H1 (cell line): Measurements from ENCODE around the gene PCDHA11. TPM values are rescaled to one million over a fixed set of nuclear protein-coding genes. Genes with fewer than 3 reads are reported as not detected.

Experiments used
- CTCF ChIA-PET: fragments of 300-600 bp; sonication (Branson Sonifier 250); formaldehyde crosslinking; loops from one replicate; lab custom pipeline; 2021; ENCODE audit not compliant: partially characterized antibody; lab: Charles Lee
- POLR2A ChIA-PET: fragments of 300-600 bp; sonication (Branson Sonifier 250); formaldehyde crosslinking; loops from one replicate; lab custom pipeline; 2021; ENCODE audit warnings: inconsistent platforms; ENCODE audit not compliant: partially characterized antibody; lab: Charles Lee
- DNase-seq, 2 experiments: peaks; one replicate each; pipeline versions ENCODE4 v3.0.0 to v3.0.0-alpha.2; 2010 to 2022; ENCODE audit warnings: low spot score in 2 of 2, low read depth in 1 of 2, mixed read lengths in 1 of 2
- FAIRE-seq: peaks from 2 replicates; lab custom pipeline; 2011; peaks lifted over from hg19 to GRCh38; lab: Jason Lieb, UNC
- H2AFZ ChIP-seq: 2 replicates; pipeline ENCODE4 v1.8.1; 2012; ENCODE audit warnings: low read length, inconsistent platforms
- H2AK5ac ChIP-seq: 2 replicates; pipeline ENCODE4 v1.6.1; 2013; ENCODE audit warnings: low read depth, low read length
- H2BK120ac ChIP-seq: replicated peaks from 2 replicates; pipeline ENCODE3; 2013; ENCODE audit warnings: low read depth, low read length, inconsistent platforms
- H2BK12ac ChIP-seq: 2 replicates; pipeline ENCODE4 v1.6.1; 2013; ENCODE audit warnings: low read depth, low read length
- H2BK15ac ChIP-seq: 2 replicates; pipeline ENCODE4 v1.6.1; 2013; ENCODE audit warnings: low read length
- H2BK20ac ChIP-seq: 2 replicates; pipeline ENCODE4 v1.6.1; 2013; ENCODE audit warnings: low read length
- H2BK5ac ChIP-seq: 2 replicates; pipeline ENCODE4 v1.6.1; 2013; ENCODE audit warnings: low read depth, low read length
- H3K14ac ChIP-seq: 2 replicates; pipeline ENCODE4 v1.6.1; 2013; ENCODE audit warnings: inconsistent platforms; ENCODE audit not compliant: insufficient read length
- H3K18ac ChIP-seq: 2 replicates; pipeline ENCODE4 v1.6.1; 2013; ENCODE audit warnings: low read length; ENCODE audit errors: extremely low read depth
- H3K23ac ChIP-seq: 2 replicates; pipeline ENCODE4 v1.6.1; 2013; ENCODE audit warnings: inconsistent platforms; ENCODE audit not compliant: insufficient read length
- H3K23me2 ChIP-seq: 2 replicates; pipeline ENCODE4 v1.6.1; 2013; ENCODE audit warnings: low read depth, low read length
- H3K27ac ChIP-seq: 2 replicates; pipeline ENCODE4 v1.6.1; 2011; ENCODE audit warnings: low read depth, low read length, inconsistent platforms
- H3K27me3 ChIP-seq, 4 experiments: replicated peaks in 1 of 4; 1 replicate in 1 of 4; 2 replicates in 3 of 4; pipeline versions ENCODE4 v1.6.1 to v1.8.1; 2011 to 2013; ENCODE audit warnings: low read length in 3 of 4, mild to moderate bottlenecking in 3 of 4, inconsistent platforms in 2 of 4, mixed read lengths in 2 of 4, moderate library complexity in 1 of 4; ENCODE audit not compliant: control insufficient read depth in 3 of 4, insufficient read depth in 3 of 4; ENCODE audit errors: extremely low read depth in 1 of 4
- H3K36me3 ChIP-seq, 4 experiments: 2 replicates each; pipeline versions ENCODE4 v1.6.1 to v1.8.1; 2011 to 2013; ENCODE audit warnings: mild to moderate bottlenecking in 4 of 4, low read length in 3 of 4, moderate library complexity in 2 of 4, control low read depth in 1 of 4, inconsistent platforms in 1 of 4; ENCODE audit not compliant: insufficient read depth in 4 of 4, control insufficient read depth in 2 of 4
- H3K4ac ChIP-seq: replicated peaks from 2 replicates; pipeline ENCODE3; 2013; ENCODE audit warnings: low read length, low read depth, mixed read lengths, inconsistent platforms; ENCODE audit not compliant: insufficient read length
- H3K4me1 ChIP-seq, 4 experiments: replicated peaks in 1 of 4; 1 replicate in 1 of 4; 2 replicates in 3 of 4; pipeline versions ENCODE4 v1.6.1 to v1.8.1; 2011 to 2013; ENCODE audit warnings: low read length in 3 of 4, inconsistent platforms in 2 of 4, mixed read lengths in 1 of 4; ENCODE audit not compliant: insufficient read depth in 4 of 4, control insufficient read depth in 3 of 4
- H3K4me2 ChIP-seq, 2 experiments: 2 replicates each; pipeline versions ENCODE4 v1.6.1 to v1.8.1; 2011 to 2013; ENCODE audit warnings: low read depth in 2 of 2, low read length in 2 of 2, control low read depth in 1 of 2, inconsistent platforms in 1 of 2, mild to moderate bottlenecking in 1 of 2; ENCODE audit not compliant: insufficient read depth in 1 of 2
- H3K4me3 ChIP-seq, 4 experiments: fragments of 200-600, 300-600 bp in 1 of 4; sonication (generic), shearing (Covaris generic), sonication (Bioruptor Twin) in 1 of 4; 2 replicates each; pipeline versions ENCODE4 v1.5.1 to v1.8.1; 2011 to 2016; ENCODE audit warnings: low read length in 4 of 4, low read depth in 3 of 4, control low read depth in 2 of 4, inconsistent platforms in 2 of 4, mild to moderate bottlenecking in 2 of 4, mixed read lengths in 1 of 4, moderate library complexity in 1 of 4; ENCODE audit not compliant: insufficient read depth in 2 of 4; ENCODE audit errors: extremely low read depth in 1 of 4
- H3K56ac ChIP-seq: replicated peaks from 2 replicates; pipeline ENCODE3; 2013; ENCODE audit warnings: low read depth, mild to moderate bottlenecking, mixed read lengths, low read length, inconsistent platforms; ENCODE audit not compliant: insufficient read length
- H3K79me1 ChIP-seq: 2 replicates; pipeline ENCODE4 v1.6.1; 2013; ENCODE audit warnings: low read depth, low read length, control low read depth
- H3K79me2 ChIP-seq, 2 experiments: 2 replicates each; pipeline versions ENCODE4 v1.6.1 to v1.8.1; 2012 to 2013; ENCODE audit warnings: low read length in 2 of 2, mild to moderate bottlenecking in 2 of 2, inconsistent platforms in 1 of 2; ENCODE audit not compliant: insufficient read depth in 2 of 2, control insufficient read depth in 1 of 2
- H3K9ac ChIP-seq, 4 experiments: replicated peaks in 1 of 4; 1 replicate in 1 of 4; 2 replicates in 3 of 4; pipeline versions ENCODE4 v1.6.1 to v1.8.1; 2011 to 2013; ENCODE audit warnings: low read depth in 3 of 4, low read length in 3 of 4, control low read depth in 2 of 4, mild to moderate bottlenecking in 2 of 4, moderate library complexity in 2 of 4, inconsistent platforms in 1 of 4; ENCODE audit errors: extremely low read depth in 1 of 4
- H3K9me3 ChIP-seq, 2 experiments: 2 replicates each; pipeline versions ENCODE4 v1.6.1 to v1.8.1; 2012 to 2013; ENCODE audit warnings: mild to moderate bottlenecking in 2 of 2, moderate library complexity in 2 of 2, control low read depth in 1 of 2, inconsistent platforms in 1 of 2, low read depth in 1 of 2, low read length in 1 of 2, mixed read lengths in 1 of 2; ENCODE audit not compliant: insufficient read depth in 2 of 2
- H4K20me1 ChIP-seq, 2 experiments: replicated peaks in 1 of 2; 2 replicates each; pipeline versions ENCODE3 to v1.8.1; 2011 to 2013; ENCODE audit warnings: inconsistent platforms in 2 of 2, low read length in 2 of 2, mild to moderate bottlenecking in 1 of 2; ENCODE audit not compliant: insufficient read depth in 2 of 2, control insufficient read depth in 1 of 2
- H4K5ac ChIP-seq: 2 replicates; pipeline ENCODE4 v1.6.1; 2013; ENCODE audit warnings: low read length, low read depth, mixed read lengths, inconsistent platforms; ENCODE audit not compliant: insufficient read length
- H4K8ac ChIP-seq: 2 replicates; pipeline ENCODE4 v1.8.0; 2013; ENCODE audit warnings: mild to moderate bottlenecking, moderate library complexity, low read length, inconsistent platforms; ENCODE audit not compliant: insufficient read depth; ENCODE audit errors: extremely low read depth
- H4K91ac ChIP-seq: replicated peaks from 2 replicates; pipeline ENCODE3; 2013; ENCODE audit warnings: low read length, mixed read lengths, inconsistent platforms; ENCODE audit not compliant: insufficient read length
- CBX8 ChIP-seq: fragments of 300-800, 300-1000 bp; sonication (generic); IDR thresholded peaks from 2 replicates; pipeline ENCODE4 v1.7.1; 2016; ENCODE audit warnings: low read depth, low read length, borderline replicate concordance
- CHD1 ChIP-seq: IDR thresholded peaks from 2 replicates; pipeline ENCODE4 v1.6.1; 2012; ENCODE audit warnings: low read depth, low read length, improper control_type of control experiment
- CTCF ChIP-seq, 3 experiments: IDR thresholded peaks; 1 replicate in 2 of 3; 2 replicates in 1 of 3; pipeline versions ENCODE4 v1.5.1 to v1.6.1; 2011; ENCODE audit warnings: low read length in 3 of 3, mild to moderate bottlenecking in 3 of 3, inconsistent platforms in 2 of 3, low read depth in 1 of 3, moderate library complexity in 1 of 3; ENCODE audit not compliant: insufficient read depth in 1 of 3; ENCODE audit errors: control extremely low read depth in 1 of 3
- HDAC6 ChIP-seq: IDR thresholded peaks from one replicate; pipeline ENCODE4 v1.7.1; 2012; ENCODE audit warnings: low read depth, mild to moderate bottlenecking, inconsistent platforms, low read length, moderate library complexity
- KDM5A ChIP-seq: fragments of 200-600 bp; IDR thresholded peaks from 2 replicates; pipeline ENCODE4 v1.7.1; 2012; ENCODE audit warnings: mild to moderate bottlenecking, low read length, inconsistent platforms, mixed read lengths
- SRF ChIP-seq: IDR thresholded peaks from 2 replicates; pipeline ENCODE4 v1.6.1; 2011; ENCODE audit warnings: mild to moderate bottlenecking, low read depth, low read length, moderate library complexity
- TAF1 ChIP-seq: IDR thresholded peaks from 2 replicates; pipeline ENCODE4 v1.6.1; 2011; ENCODE audit warnings: mild to moderate bottlenecking, low read depth, low read length
- TBP ChIP-seq: IDR thresholded peaks from 2 replicates; pipeline ENCODE4 v1.6.1; 2011; ENCODE audit warnings: low read depth, low read length, improper control_type of control experiment
- WGBS, 2 experiments: shearing (Covaris generic) in 1 of 2; methylation state at CpG; one replicate each; pipeline versions ENCODE4 v1.1.6 to v1.1.7; 2013 to 2015; ENCODE audit warnings: low lambda C conversion rate in 2 of 2, mixed read lengths in 2 of 2, inconsistent platforms in 1 of 2, low coverage in 1 of 2, missing lambda C conversion rate in 1 of 2; ENCODE audit not compliant: insufficient replicate concordance in 2 of 2, insufficient coverage in 1 of 2, insufficient read length in 1 of 2; ENCODE audit errors: extremely low coverage in 1 of 2, missing lambda C conversion rate in 1 of 2; 5-methylcytosine and 5-hydroxymethylcytosine counted together
- polyA plus RNA-seq, 7 experiments: library from polyadenylated mRNA; depleted of rRNA in 3 of 7; stranded (reverse) in 5 of 7; unstranded in 2 of 7; fragments of >200 nt in 5 of 7; fragments of 200-250 nt in 2 of 7; gene quantifications; 1 replicate in 5 of 7; 2 replicates in 1 of 7; 4 replicates in 1 of 7; pipeline versions ENCODE4 v1.2.1 to v1.2.3, GENCODE V29; 2011 to 2013; ENCODE audit warnings: missing spikeins in 2 of 7, mixed read lengths in 2 of 7
- total RNA-seq: library from RNA; stranded (reverse); fragmentation: NEBNext Ultra II Directional; extraction: Animal tissue kit (Norgen Biotek cat#: 25700); gene quantifications from 2 replicates; pipeline ENCODE4 v1.2.1, GENCODE V29; 2021

The PCDHA11 gene
- total and polyA plus RNA-seq, 2 of the 8 experiments (the other 6 are each of a cell fraction or from before 2014, with no cell fraction given) = 4.7 to 6.6 TPM

- POLR2A ChIA-PET = interaction anchor here (0.7 to 3.6 kb wide), 8 partner anchors 19 to 177 kb away, joined by 3 to 32 read pairs (median 4); partner anchors contain the start of genes PCDHA10, PCDHA6, PCDHAC1 and PCDHAC2
- H3K9me3 ChIP-seq = peaks cover 0 to 9% of the 10 kb centered on the region in 2 experiments; a peak in 1 of 4 replicates
- 0 out of 2 replicates have a peak, but pooled peaks have one; percentile 31 for TF ChIP-seq TBP
- TF ChIP-seq CTCF (IDR thresholded peaks at IDR 0.05; ENCODE audit: control extremely low read depth in 1 of 3, insufficient read depth in 1 of 3, low read depth in 1 of 3, low read length in 3 of 3) = peak in 2 of 3 experiments; percentile 64 to 69; a peak in 3 of 4 replicates
- TF ChIP-seq TAF1 = 0 out of 2 replicates have a peak, but pooled peaks have one; percentile 25
- no peak for TF ChIP-seq HDAC6
- no peak for TF ChIP-seq CHD1
- no peak for TF ChIP-seq KDM5A
- TF ChIP-seq CBX8 = no peak
- TF ChIP-seq SRF = no peak
Observed at GRCh38 chr5:140875085-140876065, 6.6 kb downstream of the PCDHA11 start, which contains the start of gene PCDHA12. Gene PCDHA12 (plus strand): TSS chr5:140875308. CDS start chr5:140875473, 165 bp downstream.

More at GRCh38 chr5:140875085-140876065, 6.6 kb downstream of the PCDHA11 start, which contains the start of gene PCDHA12:
- H3K79me1 ChIP-seq = no peaks in the 10 kb centered on the region
- H2BK5ac ChIP-seq = no peak within 1 kb of the TSS
- no peak within 1 kb of the TSS for H3K27ac ChIP-seq
- no peaks in the 10 kb centered on the region; a peak in 2 of 7 replicates for H3K4me1 ChIP-seq
- no peak within 1 kb of the TSS for H3K56ac ChIP-seq
- H3K14ac ChIP-seq = no peak within 1 kb of the TSS
- H3K36me3 ChIP-seq = peaks cover 0 to 20% (median 0%) of the 10 kb centered on the region in 4 experiments; a peak in 3 of 8 replicates
- FAIRE-seq (peak; percentile 76), DNase-seq (no peak)
- H4K91ac ChIP-seq = no peak within 1 kb of the TSS
- no peak within 1 kb of the TSS for H4K5ac ChIP-seq
- no peak within 1 kb of the TSS for H3K4ac ChIP-seq
- peak within 1 kb of the TSS; percentile 26 to 33 for H3K4me2 ChIP-seq
- H3K23me2 ChIP-seq = no peaks in the 10 kb centered on the region
- 24% methylated on average over 45 of the region's 47 CpGs; no CpG with 5 or more reads in 1 of the 2 experiments for WGBS, 2 experiments
- H3K18ac ChIP-seq = no peak within 1 kb of the TSS; the same call in 1 of the 2 replicates
- H4K8ac ChIP-seq = no peak within 1 kb of the TSS
- H2AK5ac ChIP-seq = no peak within 1 kb of the TSS
- H2BK12ac ChIP-seq = no peak within 1 kb of the TSS
- no peak within 1 kb of the TSS for H3K23ac ChIP-seq
- peak within 1 kb of the TSS; percentile 42 to 65 (median 53); a peak in 6 of 7 replicates for H3K9ac ChIP-seq
- peaks cover 0 to 19% of the 10 kb centered on the region in 2 experiments; a peak in 2 of 4 replicates for H3K79me2 ChIP-seq
- H2AFZ ChIP-seq = no peak within 1 kb of the TSS
- H3K4me3 ChIP-seq = peak within 1 kb of the TSS; percentile 55 to 67 (median 65)
- CTCF ChIA-PET = interaction anchor here (0.6 to 9.3 kb wide), 59 partner anchors 10 to 481 kb away, joined by 3 to 141 read pairs (median 4); partner anchors contain the start of genes PCDHA10, PCDHA4, PCDHA8 and PCDHAC1
- H2BK20ac ChIP-seq = no peak within 1 kb of the TSS
- no peaks in the 10 kb centered on the region for H3K27me3 ChIP-seq
- no peak within 1 kb of the TSS for H2BK120ac ChIP-seq
- no peak within 1 kb of the TSS for H2BK15ac ChIP-seq
- H4K20me1 ChIP-seq = peaks cover 0 to 3% of the 10 kb centered on the region in 2 experiments
